Measurements from ENCODE around the gene RAB26.
"Not testable (repeated sequence)": the region's sequence is repeated elsewhere in the genome, so short reads cannot be mapped to it uniquely, and the experiment has no call there.

Gene RAB26, protein sequence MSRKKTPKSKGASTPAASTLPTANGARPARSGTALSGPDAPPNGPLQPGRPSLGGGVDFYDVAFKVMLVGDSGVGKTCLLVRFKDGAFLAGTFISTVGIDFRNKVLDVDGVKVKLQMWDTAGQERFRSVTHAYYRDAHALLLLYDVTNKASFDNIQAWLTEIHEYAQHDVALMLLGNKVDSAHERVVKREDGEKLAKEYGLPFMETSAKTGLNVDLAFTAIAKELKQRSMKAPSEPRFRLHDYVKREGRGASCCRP

DNA sequence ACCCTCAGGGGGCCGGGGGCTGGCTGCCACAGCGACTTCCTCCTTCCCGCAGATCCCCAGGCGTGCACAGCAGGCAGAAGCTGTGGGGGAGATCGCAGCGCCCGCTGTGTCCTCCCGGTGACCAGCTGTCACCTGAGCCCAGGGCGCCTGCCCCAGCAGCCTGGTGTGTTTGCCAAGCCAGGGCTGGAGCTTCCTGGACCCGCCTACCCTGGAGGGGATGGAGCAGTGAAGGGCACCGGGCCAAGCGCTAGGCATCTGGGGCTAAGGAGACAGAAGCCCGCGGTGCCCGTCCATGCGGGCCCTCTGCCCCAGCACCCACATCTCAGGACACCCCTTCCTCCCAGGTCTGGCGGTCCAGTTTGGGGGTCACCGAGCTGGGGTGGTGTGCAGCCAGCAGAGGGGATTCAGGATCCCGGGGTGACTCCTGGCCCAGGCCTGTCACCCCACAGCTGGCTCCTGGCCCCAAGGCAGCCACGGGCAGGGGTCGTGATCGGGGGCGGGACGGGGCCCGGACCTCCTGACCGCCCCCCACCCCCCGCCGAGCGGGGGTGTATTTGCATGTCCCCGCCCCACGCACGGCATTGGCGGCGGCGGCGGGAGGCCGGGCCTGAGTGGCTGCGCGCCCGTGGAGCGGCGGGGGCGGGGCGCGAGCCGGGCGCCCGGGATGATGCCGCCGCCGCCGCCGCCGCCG, at the start of gene RAB26:
RAB26 (plus strand) TSS at position 645 of the 691 bp plus-strand sequence. CDS start 159 bp downstream, outside the sequence.
- no peak for DNase-seq (ENCODE audit: extremely low read depth in 1 of 2, low read depth in 1 of 2)

DNA sequence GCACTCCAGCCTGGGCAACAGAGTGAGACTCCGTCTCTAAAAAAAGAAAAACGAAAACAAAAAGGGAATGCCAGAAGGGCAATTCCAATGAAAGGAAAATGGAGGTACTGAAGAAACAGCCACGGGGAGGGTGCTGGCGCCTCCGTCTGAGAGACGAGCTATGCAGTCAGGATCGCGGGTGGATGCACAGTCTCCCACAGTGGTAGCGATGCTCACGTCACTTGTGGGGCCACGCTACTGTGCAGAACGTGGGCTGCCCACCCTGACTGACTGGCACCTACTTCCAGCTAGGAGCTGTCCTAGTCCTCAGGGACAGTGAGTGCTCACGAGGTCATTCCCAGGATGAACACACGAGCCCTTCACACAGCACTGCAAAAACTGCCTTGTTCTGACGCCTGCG, 46.8 kb upstream of the RAB26 start:
- not testable (repeated sequence) for DNase-seq (ENCODE audit: extremely low read depth in 1 of 2, low read depth in 1 of 2)

DNA sequence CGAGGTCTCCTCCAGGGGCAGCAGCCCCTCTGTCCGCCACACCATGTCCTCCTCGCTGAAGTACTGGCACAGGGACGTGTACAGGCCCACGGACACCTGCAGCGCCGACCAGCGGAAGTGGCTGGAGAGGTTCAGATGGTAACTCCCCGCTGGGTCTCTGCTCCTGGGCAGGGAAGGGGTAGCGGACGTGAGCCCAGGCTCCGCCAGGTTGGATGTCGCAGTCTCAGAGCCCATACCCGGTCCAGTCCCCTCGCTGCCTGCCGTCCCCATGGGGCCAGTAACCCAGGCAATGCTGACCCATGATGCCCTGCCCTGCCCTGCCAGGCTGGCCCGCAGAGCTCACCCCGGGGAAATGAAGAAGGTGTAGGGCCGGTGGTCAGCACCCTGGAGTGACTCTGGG, 46.0 kb upstream of the RAB26 start:
- DNase-seq (ENCODE audit: extremely low read depth in 1 of 2, low read depth in 1 of 2): no peak

DNA sequence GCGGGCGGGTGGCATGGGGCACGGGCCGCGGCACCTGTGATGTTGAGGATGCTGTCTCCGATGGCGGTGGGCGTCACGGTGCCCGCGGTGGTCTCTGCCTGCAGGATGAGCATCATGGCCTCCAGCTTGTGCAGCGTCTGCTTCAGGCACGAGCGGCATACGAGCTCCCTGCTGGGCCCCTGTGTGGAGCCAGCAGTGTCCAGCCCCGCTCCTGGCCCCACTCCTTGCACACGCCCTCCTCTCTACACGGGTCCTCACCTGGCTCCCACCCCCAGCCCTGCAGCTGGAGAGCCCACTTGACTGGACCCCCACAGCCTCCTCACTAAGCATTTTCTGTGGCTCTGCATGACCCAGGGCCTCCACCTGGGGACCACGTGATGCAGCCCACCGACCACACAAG, 44.0 kb upstream of the RAB26 start:
- DNase-seq (ENCODE audit: extremely low read depth in 1 of 2, low read depth in 1 of 2): not testable (repeated sequence)

DNA sequence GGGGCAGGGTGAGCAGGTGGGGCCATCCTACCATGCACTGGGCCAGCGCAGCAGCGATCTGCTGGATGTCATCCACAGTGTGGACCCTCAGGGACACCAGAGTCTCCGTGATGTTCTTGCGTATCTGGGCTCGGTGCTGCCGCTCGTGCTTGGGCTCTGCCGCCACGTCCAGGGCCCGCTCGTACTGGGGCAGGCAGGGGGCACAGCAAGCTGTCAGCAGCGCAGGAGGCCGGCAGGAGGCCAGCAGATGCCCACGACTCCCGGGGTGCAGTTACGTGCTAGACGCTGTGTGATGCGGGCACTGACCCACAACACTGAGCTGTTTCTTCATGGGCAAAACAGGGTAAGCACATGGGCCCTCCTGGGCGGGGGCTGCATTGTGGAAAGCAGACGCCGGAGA, 43.1 kb upstream of the RAB26 start:
- DNase-seq (ENCODE audit: extremely low read depth in 1 of 2, low read depth in 1 of 2): not testable (repeated sequence)

DNA sequence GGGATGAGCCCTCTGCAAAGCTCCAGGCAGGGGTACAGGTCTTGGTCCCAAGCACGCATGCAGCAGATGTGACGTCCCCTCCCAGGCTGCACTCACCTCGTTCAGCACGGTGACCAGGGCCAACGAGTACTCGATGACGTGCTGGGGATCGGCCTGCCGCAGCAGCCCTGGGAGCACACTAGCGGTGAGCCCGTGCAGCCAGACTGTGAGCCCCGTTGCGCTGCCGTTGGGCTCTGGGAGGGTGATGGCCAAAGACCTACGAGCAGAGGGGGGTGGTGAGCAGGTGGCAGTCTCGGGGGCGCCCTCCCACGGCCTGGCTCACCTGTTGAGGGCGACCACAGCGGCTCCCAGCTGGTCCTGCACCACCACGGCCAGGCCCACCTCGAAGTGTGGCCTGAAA, 42.7 kb upstream of the RAB26 start:
- not testable (repeated sequence) for DNase-seq (ENCODE audit: extremely low read depth in 1 of 2, low read depth in 1 of 2)

DNA sequence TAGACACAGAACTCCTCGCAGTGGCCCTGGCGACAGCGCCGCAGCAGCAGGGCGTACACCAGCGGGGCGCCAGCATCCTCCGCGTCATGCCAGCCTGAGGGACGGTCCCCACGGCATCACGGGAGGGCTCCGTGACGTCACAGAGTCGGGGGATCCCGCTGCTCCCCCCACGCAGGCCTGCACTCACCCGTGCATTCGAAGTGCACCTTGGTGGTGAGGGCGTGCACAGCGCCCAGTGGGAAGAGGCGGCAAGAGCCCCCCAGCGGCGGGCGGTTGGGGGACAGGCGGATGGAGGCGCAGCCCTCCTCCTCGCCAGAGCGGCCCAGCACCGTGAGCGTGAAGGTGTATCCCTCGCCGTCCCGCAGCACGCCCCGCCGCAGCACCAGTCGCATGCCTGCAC, 42.2 kb upstream of the RAB26 start:
- not testable (repeated sequence) for DNase-seq (ENCODE audit: extremely low read depth in 1 of 2, low read depth in 1 of 2)

DNA sequence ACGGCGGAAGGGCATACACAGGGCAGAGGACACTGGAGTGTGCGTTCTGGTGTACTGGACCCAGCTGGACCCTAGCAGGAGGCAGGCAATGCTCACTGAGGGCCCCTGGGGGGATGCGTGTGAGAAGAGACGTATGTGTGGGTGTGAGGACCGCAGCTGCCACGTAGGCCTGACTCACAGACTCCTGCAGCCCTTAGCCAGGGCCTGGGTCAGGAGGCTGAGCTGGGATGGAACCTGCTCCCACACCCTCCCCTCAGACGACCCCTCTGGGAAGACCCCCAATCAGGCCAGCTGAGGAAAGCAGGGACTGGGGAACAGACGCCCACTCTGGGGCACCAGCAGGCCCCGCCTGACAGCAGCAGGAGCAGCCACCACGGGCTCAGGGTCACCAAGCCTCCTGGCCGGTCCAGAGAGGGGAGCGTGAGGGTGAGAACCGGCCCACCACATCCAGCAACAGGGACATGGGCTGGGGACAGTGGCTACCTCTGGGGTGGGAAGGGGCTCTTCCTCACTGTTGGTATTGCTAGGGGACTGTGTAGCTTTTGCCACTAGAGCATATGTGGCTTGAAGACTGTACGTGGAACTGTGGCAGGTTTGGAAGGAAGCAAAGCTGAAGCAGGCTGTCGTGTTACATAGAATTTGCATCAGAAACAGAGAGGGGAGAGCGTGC, 41.2 kb upstream of the RAB26 start:
- DNase-seq (ENCODE audit: extremely low read depth in 1 of 2, low read depth in 1 of 2): not testable (repeated sequence)

DNA sequence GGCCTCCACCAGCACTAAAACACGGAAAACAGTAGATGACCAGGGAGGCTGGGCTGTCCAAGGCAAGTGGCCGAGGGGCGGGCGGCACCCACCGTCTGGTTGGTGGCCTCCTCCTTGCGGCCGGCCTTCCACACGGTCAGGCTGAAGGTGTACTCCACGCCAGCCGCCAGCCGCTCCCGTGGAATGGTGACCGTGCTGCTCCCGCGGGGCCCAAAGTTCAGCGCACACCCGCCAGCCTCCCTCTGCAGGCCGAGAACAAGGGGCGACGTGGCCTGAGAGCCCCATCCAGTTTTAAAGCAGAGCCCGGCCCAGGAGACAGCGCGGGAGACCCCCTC, 40.7 kb upstream of the RAB26 start:
- DNase-seq (ENCODE audit: extremely low read depth in 1 of 2, low read depth in 1 of 2): not testable (repeated sequence)

DNA sequence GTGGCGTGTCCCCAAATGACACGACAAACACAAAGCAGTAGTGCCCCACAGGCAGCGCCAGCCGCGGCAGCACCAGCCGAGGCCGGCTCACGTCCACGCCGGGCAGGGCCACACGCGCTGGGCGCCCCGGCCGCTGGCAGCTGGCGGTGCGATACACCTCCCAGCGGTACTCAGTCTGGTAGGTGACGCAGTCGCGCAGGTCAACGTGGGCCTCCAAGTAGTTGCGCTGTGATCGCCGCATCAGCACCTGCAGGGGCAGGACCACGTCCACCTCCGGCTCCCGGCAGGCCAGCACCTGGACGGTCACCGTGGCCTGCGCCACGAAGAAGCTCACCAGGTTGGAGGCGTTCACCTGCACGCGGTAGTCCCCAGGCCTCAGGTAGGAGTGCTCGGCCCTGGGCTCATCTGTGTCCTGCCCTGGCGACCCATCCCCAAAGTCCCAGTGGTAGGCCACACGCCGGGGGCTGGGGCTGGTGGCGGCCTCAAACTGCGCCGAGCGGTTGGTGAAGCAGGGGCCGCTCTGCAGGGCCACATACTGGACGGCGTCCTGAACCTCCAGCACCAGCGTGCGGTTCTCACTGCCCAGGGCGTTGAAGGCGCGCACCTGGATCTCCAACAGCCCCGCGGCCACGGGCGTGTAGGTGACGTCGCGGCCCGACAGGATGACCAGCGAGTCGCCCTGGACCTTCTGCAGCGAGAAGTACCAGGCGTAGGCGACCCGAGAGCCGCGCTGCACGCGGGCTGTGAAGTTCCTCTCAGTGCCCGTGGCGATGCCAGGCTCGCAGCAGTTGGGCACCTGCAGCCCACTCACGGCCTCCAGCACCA, 39.8 kb upstream of the RAB26 start:
- not testable (repeated sequence) for DNase-seq (ENCODE audit: extremely low read depth in 1 of 2, low read depth in 1 of 2)

DNA sequence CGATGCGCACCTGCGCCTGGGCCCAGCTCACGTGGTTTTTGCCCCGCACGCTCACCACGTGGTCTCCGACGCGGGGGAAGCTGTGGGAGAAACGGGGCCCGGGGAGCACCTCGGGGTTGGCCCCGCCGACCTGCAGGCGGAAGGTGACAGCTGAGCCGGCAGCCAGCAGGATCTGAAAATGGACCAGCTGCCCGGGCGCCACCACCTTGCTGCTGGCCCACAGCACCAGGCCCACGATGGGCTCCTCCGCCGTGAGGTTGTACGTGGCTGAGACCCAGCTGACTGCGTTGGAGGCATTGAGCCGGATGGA, 39.2 kb upstream of the RAB26 start:
- DNase-seq (ENCODE audit: extremely low read depth in 1 of 2, low read depth in 1 of 2): not testable (repeated sequence)

DNA sequence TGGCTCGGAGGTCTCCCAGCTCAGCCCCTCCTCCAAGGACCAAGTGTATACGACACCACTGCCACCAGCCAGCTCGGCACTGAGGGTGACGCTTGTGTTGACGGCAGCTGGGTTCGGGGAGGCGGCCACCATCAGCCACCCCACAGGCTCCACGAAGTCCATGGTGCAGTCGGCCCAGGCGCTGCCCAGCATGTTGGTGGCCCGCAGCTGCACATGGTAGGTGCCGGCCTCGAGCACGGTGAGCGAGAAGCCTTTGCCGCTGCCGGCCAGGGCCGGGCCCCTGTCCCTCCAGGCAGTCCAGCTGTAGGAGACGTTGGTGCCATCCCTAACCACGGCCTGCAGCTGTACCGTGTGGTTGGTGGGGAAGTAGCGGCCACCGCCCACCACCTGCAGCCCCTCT, 38.6 kb upstream of the RAB26 start:
- not testable (repeated sequence) for DNase-seq (ENCODE audit: extremely low read depth in 1 of 2, low read depth in 1 of 2)

DNA sequence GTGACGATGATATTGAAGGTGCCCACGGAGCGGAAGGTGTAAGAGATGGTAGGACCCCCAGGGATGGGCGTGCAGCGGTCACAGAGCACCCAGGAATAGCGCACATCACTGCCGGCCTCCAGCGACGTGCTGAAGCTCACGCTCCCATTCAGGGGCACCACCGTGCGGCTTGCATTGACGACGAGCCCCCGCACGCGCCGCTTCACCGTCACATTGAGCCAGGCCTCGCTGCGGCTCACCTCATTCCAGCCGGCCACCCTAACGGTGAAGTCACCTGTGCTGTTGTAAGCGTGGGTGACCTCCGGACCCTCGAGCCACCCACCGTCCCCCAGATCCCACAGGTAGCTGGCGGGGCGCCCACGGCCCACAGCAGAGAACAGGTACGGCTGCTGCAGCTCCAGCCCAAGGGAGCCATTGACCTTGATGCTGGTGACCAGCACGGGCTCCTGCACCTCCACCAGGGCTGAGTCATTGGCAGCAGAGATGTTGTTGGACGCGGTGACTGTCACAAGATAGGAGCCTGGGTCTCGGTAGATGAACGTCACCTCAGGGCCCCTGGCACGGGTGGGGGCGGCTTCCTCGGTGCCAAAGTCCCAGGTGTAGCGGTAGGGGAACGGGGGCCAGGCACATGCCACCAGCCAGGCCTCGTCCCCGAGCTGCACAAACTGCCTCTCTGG, 38.0 kb upstream of the RAB26 start:
- DNase-seq (ENCODE audit: extremely low read depth in 1 of 2, low read depth in 1 of 2): not testable (repeated sequence)

DNA sequence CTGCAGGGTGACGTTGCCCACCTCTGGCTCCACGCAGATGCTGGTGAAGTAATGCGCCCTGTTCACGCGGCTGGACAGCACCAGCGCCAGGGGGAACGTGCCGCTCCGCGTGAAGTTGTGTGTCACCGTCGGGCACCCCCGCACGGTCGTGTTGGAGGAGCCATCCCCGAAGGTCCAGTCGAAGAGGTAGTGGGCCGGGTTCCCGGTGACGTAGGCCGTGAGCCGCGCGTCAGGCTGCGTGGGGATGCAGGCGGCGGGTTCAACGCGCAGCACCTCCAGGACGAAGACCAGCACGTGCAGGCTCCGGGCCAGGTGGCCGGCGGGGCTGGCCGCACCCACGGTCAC, 37.4 kb upstream of the RAB26 start:
- DNase-seq (ENCODE audit: extremely low read depth in 1 of 2, low read depth in 1 of 2): not testable (repeated sequence)

DNA sequence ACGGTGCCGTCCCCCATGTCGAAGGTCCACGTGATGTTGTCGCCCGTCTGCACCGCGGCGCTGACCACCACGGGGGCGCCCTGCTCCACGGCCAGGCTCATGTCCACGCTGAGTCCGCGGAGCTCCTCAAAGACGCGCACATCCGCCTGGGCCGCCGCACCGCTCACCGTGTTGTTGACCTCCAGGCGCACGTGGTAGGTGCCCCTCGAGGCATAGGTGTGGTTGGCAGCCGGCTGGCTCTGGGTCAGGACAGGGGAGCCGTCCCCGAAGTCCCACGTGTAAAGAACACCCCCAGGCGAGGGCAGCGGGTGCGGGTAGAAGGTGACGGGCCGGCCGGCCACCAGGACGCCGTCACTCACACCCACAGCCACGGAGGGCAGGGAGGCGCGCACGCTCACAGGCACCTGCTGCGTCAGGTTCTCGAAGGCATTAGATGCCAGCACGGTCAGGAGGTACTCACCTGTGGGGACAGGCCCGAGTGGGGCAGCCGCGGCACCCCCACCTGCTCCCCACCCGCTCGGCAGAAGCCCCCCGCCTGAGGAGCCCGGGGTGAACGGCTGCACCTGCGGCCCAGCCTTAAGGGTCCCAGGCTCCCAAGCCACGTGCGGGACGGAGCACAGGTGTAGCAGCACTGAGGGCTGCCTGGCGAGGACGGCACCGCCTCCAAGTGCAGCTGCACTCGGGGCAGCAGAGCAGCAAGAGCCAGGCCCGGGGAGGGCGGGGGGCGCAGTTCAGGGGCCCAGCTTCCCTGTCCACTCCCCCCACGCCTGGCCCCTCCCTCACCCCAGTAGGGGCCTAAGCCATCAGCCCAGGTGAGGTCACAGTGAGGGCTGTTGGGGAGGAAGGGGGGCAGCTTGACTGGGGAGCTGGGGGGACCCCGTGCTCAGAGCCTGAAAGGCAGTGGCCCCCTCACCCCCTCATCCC, 36.8 kb upstream of the RAB26 start:
- DNase-seq (ENCODE audit: extremely low read depth in 1 of 2, low read depth in 1 of 2): not testable (repeated sequence)

DNA sequence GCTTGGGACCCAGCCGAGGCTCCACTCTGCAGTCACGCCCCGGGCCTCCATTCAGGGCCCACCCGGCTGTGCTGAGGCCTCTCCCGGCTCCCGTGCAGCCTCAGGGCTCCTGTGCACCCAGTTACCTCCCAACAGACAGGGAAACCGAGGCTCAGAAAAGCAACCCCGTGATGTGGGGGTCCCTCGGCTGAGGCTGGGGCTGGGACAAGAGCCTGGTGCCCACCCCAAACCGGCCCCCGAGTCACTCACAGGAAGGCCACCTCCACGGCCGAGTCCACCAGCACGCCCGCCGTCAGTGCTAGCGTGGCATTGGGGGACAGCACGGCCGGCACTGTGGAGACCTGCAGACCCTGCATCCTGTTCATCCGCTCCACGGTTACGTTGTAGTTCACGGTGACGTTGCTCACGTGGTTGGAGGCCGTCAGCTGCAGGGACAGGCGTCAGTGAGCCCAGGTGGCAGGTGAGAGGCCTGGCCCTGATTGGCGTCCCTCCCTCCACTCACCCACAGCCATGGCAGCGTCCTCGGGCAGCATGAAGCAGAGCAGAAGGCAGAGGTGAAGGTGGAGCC, 35.8 kb upstream of the RAB26 start:
- DNase-seq (ENCODE audit: extremely low read depth in 1 of 2, low read depth in 1 of 2): not testable (repeated sequence)

DNA sequence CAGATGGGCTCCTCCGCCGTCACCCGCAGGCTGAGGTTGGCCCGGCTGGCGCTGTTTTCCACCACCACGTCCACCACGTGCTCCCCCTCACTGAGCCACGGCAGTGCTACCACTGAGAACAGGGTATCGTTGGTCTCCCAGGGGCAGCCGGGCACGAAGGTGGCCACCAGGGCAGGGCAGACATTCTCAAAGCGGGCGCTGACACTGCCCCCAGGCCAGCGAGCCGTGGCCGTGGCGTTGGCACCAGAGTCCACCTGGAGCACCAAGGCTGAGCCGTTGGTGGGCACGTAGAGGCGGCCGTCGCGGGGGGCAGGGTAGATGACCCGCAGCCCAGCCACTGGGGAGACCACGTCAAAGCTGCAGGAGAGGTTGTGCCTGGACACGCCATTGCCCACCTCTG, 34.2 kb upstream of the RAB26 start:
- not testable (repeated sequence) for DNase-seq (ENCODE audit: extremely low read depth in 1 of 2, low read depth in 1 of 2)

DNA sequence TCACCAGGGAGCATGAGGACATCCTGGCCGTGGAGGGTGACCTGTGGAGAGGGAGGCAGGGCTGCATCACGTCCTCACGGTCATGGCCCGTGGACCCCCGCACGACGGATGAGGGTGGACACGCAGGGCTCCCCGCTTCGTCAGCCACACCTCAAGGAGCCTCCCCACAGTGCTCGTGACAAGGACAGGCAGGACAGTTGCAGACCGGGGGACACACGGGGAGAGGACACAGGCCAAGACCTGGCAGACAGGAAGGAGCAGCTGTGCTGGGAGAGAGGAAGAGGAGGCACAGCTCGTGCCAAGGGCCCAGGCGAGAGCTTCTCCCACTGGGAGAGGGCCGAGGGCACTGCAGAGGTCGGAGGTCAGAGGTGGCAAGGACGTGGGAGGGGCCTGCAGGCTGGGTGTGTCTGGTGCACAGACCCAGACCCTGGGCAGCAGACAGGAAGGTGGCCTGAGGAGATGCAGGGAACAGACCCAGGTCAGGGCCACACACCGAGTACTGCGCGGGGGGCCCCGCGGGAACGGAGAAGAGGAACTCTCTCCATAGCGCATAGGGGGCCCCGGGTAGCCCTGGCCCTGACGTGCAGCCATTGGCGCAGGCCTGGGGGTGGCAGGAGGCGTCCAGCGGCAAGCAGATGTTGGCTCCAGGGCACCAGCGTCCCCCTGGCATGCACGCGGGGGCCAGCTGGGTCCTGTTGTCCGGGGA, 33.4 kb upstream of the RAB26 start:
- not testable (repeated sequence) for DNase-seq (ENCODE audit: extremely low read depth in 1 of 2, low read depth in 1 of 2)

DNA sequence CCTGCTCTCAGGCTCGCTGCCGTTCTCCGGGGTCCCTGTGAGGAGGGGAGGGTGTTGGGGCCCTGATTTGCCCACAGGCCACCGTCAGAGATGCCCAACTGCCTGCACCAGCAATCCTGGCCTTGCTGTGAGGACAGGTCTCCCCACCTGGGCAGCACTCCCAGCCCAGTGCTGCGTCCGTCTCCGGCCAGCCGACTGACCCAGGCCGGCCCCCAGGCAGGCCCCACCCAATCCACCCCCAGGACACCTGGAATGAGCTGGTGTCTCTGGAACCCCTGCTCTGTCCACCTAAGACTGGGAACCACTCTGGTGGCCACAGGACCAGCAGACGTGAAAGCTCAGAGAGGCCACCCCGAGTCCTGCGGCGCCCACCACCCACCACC, 32.8 kb upstream of the RAB26 start:
- no peak for DNase-seq (ENCODE audit: extremely low read depth in 1 of 2, low read depth in 1 of 2)

Measured in stimulated activated CD8-positive, alpha-beta memory T cell treated with anti-CD3 and anti-CD28 coated beads, Interleukin-7, amount 100 ng/mL, for 48 hours (primary cell).